K562 (cell line): ENCODE results near the gene LATS2. TPM values are rescaled to one million over a fixed set of nuclear protein-coding genes. Genes with fewer than 3 reads are reported as not detected.

Experiments
- ARNT ChIP-seq, 2 experiments: fragments of 450-650 bp; IDR thresholded peaks; 2 replicates each; pipeline ENCODE4 v1.6.1; 2016; ENCODE audit warnings: mild to moderate bottlenecking in 1 of 2
- E2F6 ChIP-seq, 2 experiments: IDR thresholded peaks; 2 replicates each; pipeline ENCODE4 v1.6.1; 2011; ENCODE audit warnings: borderline replicate concordance in 1 of 2, control low read depth in 1 of 2, low read depth in 1 of 2, low read length in 1 of 2, mild to moderate bottlenecking in 1 of 2, mixed read lengths in 1 of 2, moderate library complexity in 1 of 2; ENCODE audit not compliant: insufficient read depth in 1 of 2, insufficient read length in 1 of 2, poor library complexity in 1 of 2, severe bottlenecking in 1 of 2; ENCODE audit errors: extremely low read depth in 1 of 2
- FOSL1 ChIP-seq: fragments of 200-800 bp; sonication (Bioruptor generic); conservative IDR thresholded peaks from 2 replicates; pipeline ENCODE4 v1.6.1; 2016; ENCODE audit warnings: missing genetic modification characterization, missing compliant biosample characterization
- FOXJ3 ChIP-seq: sonication (generic); formaldehyde crosslinking; IDR thresholded peaks from 2 replicates; pipeline ENCODE4 v1.4.0; 2020; ENCODE audit warnings: mild to moderate bottlenecking, missing genetic modification reagents
- GTF2A2 ChIP-seq: IDR thresholded peaks from 2 replicates; pipeline ENCODE4 v1.6.1; 2016; ENCODE audit warnings: mild to moderate bottlenecking, missing genetic modification characterization, missing compliant biosample characterization
- GTF3C2 ChIP-seq: IDR thresholded peaks from 3 replicates; pipeline ENCODE4 v1.6.1; 2011; ENCODE audit warnings: borderline replicate concordance, mild to moderate bottlenecking, moderate library complexity; ENCODE audit not compliant: insufficient read length; ENCODE audit errors: extremely low read depth
- JUNB ChIP-seq: fragments of 450-650 bp; formaldehyde crosslinking; conservative IDR thresholded peaks from 2 replicates; pipeline ENCODE4 v1.4.0; 2020; ENCODE audit warnings: mild to moderate bottlenecking
- KDM1A ChIP-seq, 2 experiments: fragments of 450-650 bp; IDR thresholded peaks; 2 replicates each; pipeline ENCODE4 v1.6.1; 2016; ENCODE audit warnings: mild to moderate bottlenecking in 2 of 2
- MYC ChIP-seq, 2 experiments: fragments of 250-450 bp in 1 of 2; sonication (Bioruptor Pico) in 1 of 2; IDR thresholded peaks; 2 replicates each; pipeline versions ENCODE4 v1.5.1 to v1.6.1; 2012 to 2021; ENCODE audit warnings: low read depth in 2 of 2, borderline replicate concordance in 1 of 2, improper control_type of control experiment in 1 of 2, low read length in 1 of 2, mild to moderate bottlenecking in 1 of 2, moderate library complexity in 1 of 2
- NONO ChIP-seq, 2 experiments: fragments of 200-400 bp in 1 of 2; fragments of 450-650 bp in 1 of 2; formaldehyde crosslinking in 1 of 2; IDR thresholded peaks; 2 replicates each; pipeline ENCODE4 v1.6.1; 2017; ENCODE audit warnings: low read depth in 2 of 2, mild to moderate bottlenecking in 2 of 2, moderate library complexity in 2 of 2, low read length in 1 of 2
- POLR2AphosphoS5 ChIP-seq: IDR thresholded peaks from 2 replicates; pipeline ENCODE4 v1.6.1; 2011; ENCODE audit warnings: mild to moderate bottlenecking, low read depth, low read length, moderate library complexity; ENCODE audit not compliant: control insufficient read depth, insufficient read depth
- SLC30A9 ChIP-seq: fragments of 250-450 bp; sonication (Bioruptor Pico); IDR thresholded peaks from 2 replicates; pipeline ENCODE4 v1.8.0; 2022; ENCODE audit warnings: mild to moderate bottlenecking, moderate library complexity
- SMARCA5 ChIP-seq: fragments of 450-650 bp; IDR thresholded peaks from 2 replicates; pipeline ENCODE4 v1.6.1; 2016
- SOX6 ChIP-seq: fragments of 450-650 bp; IDR thresholded peaks from 2 replicates; pipeline ENCODE4 v1.6.1; 2014; ENCODE audit warnings: mild to moderate bottlenecking
- TCF15 ChIP-seq: fragments of 250-450 bp; sonication (Bioruptor Pico); IDR thresholded peaks from 2 replicates; pipeline ENCODE4 v1.8.0; 2022; ENCODE audit warnings: moderate library complexity, mild to moderate bottlenecking, inconsistent platforms
- ZBTB1 ChIP-seq: sonication (generic); formaldehyde crosslinking; IDR thresholded peaks from 2 replicates; pipeline ENCODE4 v1.8.1; 2023; ENCODE audit warnings: missing genetic modification reagents, low read depth, mild to moderate bottlenecking, borderline replicate concordance
- ZBTB49 ChIP-seq: sonication (generic); formaldehyde crosslinking; IDR thresholded peaks from 2 replicates; pipeline ENCODE4 v1.8.0; 2022; ENCODE audit warnings: missing genetic modification reagents, mild to moderate bottlenecking, borderline replicate concordance
- ZNF143 ChIP-seq: sonication (generic); formaldehyde crosslinking; IDR thresholded peaks from 2 replicates; pipeline ENCODE4 v1.9.0; 2022; ENCODE audit warnings: mild to moderate bottlenecking, missing genetic modification reagents
- ZNF436 ChIP-seq: fragments of 250-450, 450-650 bp; sonication (Bioruptor Pico); formaldehyde crosslinking; IDR thresholded peaks from 2 replicates; pipeline ENCODE4 v1.7.0; 2020; ENCODE audit warnings: mild to moderate bottlenecking
- ZNF583 ChIP-seq: fragments of 250-450 bp; sonication (Bioruptor Pico); IDR thresholded peaks from 2 replicates; pipeline ENCODE4 v1.4.0; 2020
- ZNF696 ChIP-seq: fragments of 250-450 bp; sonication (Bioruptor Pico); conservative IDR thresholded peaks from 2 replicates; pipeline ENCODE4 v1.4.0; 2020; ENCODE audit warnings: mild to moderate bottlenecking, moderate library complexity
- polyA plus RNA-seq, 8 experiments: library from polyadenylated mRNA; depleted of rRNA in 4 of 8; stranded (reverse) in 5 of 8; unstranded in 3 of 8; fragments of >200 nt; fragmentation: Nextera tagmentation in 2 of 8; fragmentation: Illumina TruSeq in 1 of 8; extraction: Ambion mirVana in 2 of 8; extraction: Trizol in 1 of 8; gene quantifications; 2 replicates each; pipeline versions ENCODE4 v1.2.1 to v1.2.3, GENCODE V29; 2011 to 2014; ENCODE audit warnings: inconsistent platforms in 1 of 8, missing spikeins in 1 of 8
- total RNA-seq, 7 experiments: library from RNA; depleted of rRNA in 6 of 7; stranded (reverse); fragments of >200 nt in 6 of 7; fragmentation: Illumina TruSeq in 2 of 7; extraction: Trizol in 2 of 7; gene quantifications; 2 replicates each; pipeline versions ENCODE4 v1.2.1 to v1.2.3, GENCODE V29; 2011 to 2021; ENCODE audit warnings: low replicate concordance in 1 of 7

LATS2 gene
- total and polyA plus RNA-seq, 9 of the 15 experiments (the other 6 are each of a cell fraction or from before 2014, with no cell fraction given) = 0.18 to 3.7 (median 0.76) TPM

GRCh38 chr13:20993661-20994440 is 67.5 kb downstream of the LATS2 start (continued):
- TF ChIP-seq ZBTB49 (CRISPR knock-in tag) (no peak), POLR2AphosphoS5 (peak; percentile 54; the same call in 1 of the 2 replicates), ARNT (IDR thresholded peaks at IDR 0.05) (no peak), NONO (IDR thresholded peaks at IDR 0.05; ENCODE audit: low read depth in 2 of 2, low read length in 1 of 2) (no peak), GTF2A2 (tag) (no peak), SOX6 (0 out of 2 replicates have a peak, but pooled peaks have one; percentile 40), TCF15 (CRISPR knock-in tag) (no peak), ZNF583 (CRISPR knock-in tag) (no peak), ZNF696 (CRISPR knock-in tag) (no peak), MYC (IDR thresholded peaks at IDR 0.05; ENCODE audit: low read depth, low read length) (no peak), MYC (CRISPR knock-in tag; IDR thresholded peaks at IDR 0.05; ENCODE audit: borderline replicate concordance, low read depth) (no peak), JUNB (CRISPR knock-in tag) (no peak), SMARCA5 (no peak), GTF3C2 (no peak), FOXJ3 (no peak), ZBTB1 (CRISPR knock-in tag) (no peak), FOSL1 (tag) (peak; percentile 51), ZNF143 (CRISPR knock-in tag) (no peak), KDM1A (IDR thresholded peaks at IDR 0.05) (no peak), E2F6 (IDR thresholded peaks at IDR 0.05; ENCODE audit: borderline replicate concordance in 1 of 2, extremely low read depth in 1 of 2, insufficient read depth in 1 of 2, insufficient read length in 1 of 2, low read depth in 1 of 2, low read length in 1 of 2, poor library complexity in 1 of 2, severe bottlenecking in 1 of 2) (no peak), SLC30A9 (no peak), ZNF436 (CRISPR knock-in tag) (no peak)
